ENCODE results near the gene USP12.
"Not testable (repeated sequence)": the region's sequence is repeated elsewhere in the genome, so short reads cannot be mapped to it uniquely, and the experiment has no call there.

USP12 gene

DNA sequence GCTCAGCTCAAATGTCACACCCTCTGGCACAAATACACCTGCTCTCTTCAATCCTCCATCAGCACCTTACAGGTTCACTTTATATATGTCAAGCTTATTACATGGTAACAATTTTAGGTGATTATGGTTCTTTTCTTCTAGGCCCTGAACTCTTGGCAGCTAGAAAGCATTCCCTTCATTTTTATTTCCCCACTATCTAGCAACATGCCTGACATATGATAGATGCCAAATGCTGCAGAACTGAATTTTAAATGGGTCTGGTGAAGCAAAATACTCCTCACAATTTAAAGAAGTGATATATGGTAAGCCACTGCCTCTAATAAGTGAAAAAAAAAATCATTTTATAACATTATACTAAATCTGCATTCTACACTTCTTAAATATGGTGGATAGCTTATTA lies 95.2 kb downstream of the USP12 start:
- DNase-seq (ENCODE audit: low spot score) = no peak

DNA sequence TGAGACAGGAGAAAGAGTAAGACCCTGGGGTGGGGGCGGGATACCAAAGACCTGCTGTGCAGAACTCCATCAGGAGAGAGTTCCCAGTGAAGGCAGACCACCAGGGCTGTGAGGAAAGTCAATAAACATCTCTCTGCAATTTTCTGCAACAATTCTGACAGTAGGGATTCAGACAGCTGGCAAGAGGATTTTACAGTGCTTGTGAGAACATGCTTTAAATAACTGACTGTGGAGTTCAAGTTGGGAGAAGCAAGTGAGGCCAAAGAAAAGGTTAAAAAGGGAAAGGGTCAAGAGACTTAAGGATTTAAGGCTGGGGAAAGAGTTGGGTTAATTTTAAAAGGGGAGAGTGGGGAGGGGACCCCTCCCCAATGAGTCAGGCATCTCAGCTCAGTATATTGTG lies 98.4 kb downstream of the USP12 start:
- DNase-seq (ENCODE audit: low spot score) = no peak

DNA sequence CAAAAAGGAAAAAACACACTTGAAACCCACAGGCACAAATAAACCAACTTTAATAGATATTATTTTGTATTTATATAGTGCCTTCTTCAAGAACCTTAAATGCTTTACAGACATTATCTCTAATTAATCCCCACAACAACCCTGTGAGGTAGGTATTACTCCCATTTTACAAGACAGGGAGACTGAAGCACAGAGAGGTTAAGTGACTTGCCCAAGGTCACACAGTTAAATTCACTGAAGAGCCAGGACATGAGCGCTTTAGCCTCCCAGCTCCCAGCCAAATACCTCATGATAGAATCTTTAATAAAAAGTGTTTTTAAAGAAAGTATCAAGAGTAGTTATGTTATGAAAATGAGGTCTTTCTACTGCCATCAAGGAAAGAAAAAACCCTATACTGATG lies 105.5 kb downstream of the USP12 start:
- not testable (repeated sequence) for DNase-seq (ENCODE audit: low spot score)

DNA sequence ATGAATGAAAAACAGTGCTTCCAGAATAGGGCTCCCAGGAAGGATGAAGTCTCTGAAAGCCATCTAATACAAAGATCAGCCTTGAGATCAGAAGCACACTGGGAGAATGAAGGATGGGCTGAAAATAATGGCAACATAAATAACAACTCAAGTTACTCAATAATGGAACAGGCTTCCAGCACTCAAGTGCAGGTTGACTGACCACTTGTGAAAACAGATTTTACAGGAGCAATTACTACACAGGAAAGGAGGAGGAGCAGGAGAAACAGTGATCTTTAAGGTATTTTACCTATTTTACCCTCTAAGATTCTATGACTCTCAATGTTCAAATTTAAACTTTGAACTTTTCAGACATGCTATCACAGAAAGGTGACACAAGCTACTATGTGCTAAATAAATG lies 106.0 kb downstream of the USP12 start:
- DNase-seq (ENCODE audit: low spot score) = no peak

DNA sequence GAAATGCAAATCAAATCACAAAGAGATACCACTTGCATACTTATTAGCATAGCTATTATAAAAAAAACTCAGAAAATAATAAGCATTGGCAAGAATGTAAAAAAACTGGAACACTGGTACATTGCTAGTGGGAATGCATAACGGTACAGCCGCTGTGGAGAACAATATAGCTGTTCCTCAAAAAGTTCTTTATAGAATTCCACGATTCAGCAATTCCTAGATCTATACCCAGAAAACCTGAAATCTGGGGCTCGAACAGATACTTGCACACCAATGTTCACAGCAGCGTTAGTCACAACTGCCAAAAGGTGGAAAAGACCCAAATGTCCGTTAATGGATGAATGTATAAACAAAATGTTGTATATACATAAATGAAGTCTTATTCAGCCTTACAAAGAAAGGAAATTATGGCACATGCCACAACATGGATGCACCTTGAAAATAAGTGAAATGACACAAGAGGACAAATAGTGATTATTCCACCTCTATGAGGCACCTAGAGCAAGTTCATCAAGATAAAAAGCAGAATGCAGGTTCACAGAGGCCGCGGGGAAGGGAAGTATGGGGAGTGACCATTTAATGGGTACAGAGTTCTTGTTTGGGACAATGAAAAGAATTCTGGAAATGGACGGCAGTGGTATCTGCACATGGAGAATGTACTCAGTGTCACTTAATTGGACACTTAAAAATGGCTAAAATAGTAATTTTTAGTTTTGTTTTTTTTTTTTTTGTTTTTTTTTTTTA lies 107.2 kb downstream of the USP12 start:
- no peak for DNase-seq (ENCODE audit: low spot score)

DNA sequence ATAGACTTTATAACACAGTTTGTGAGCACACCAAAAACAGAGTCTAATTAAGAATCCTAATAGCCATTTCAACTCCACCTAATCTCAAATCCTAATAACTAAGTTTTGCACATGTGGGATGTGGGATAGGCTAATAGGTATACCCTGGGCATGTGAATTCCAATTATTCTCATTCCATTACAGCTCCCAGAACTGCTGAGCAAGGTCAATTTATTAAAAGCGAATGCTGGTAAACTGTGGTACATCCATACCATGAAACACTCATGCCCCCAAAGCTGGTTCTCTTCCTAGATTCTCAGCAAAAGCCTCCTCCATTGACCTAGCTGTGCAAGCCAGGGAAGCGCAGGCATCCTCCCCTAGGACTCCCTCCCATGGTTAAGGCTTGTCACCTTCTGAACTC lies 113.8 kb downstream of the USP12 start:
- DNase-seq (ENCODE audit: low spot score) = no peak

GRCh38 chr13:27055526-27055925 lies 116.1 kb downstream of the USP12 start:
- no peak for DNase-seq (ENCODE audit: low spot score)

GRCh38 chr13:27054760-27055159 lies 116.9 kb downstream of the USP12 start:
- no peak for DNase-seq (ENCODE audit: low spot score)

DNA sequence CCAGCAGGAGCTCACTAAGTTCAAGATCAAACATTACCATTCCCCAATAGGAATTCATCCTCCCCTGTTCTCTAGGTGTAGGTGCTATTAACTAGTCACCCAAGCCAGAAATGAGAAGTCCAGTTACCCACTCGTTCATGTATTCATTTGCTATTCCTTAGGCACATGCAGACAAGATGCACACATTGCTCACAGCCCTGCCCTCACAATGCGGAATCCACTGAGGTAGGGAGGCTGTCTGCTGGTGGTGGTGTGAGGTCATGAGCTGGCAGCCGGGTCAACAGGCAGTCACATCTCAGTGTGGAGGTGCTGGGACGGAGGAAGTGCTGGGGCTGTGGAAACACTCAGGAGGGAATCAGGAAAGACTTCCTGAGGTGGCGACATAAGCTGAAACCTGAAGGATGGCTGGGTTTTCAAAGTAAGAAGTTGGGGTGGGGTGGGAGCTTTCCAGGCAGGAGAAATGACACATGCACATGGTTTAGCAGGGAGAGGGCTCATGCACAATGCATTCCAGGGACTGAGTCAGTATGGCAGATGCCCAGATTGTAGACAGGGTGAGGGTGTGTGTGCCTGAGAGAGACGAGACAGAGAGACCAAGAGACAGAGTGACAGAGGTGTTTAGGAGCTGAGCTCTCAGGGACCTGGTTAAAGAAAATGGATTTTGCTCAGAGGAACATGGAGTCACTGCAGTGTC lies 117.6 kb downstream of the USP12 start:
- no peak for DNase-seq (ENCODE audit: low spot score)

- DNase-seq (ENCODE audit: low spot score) = no peak
Observed at GRCh38 chr13:27053210-27053884, 118.3 kb downstream of the USP12 start.

DNA sequence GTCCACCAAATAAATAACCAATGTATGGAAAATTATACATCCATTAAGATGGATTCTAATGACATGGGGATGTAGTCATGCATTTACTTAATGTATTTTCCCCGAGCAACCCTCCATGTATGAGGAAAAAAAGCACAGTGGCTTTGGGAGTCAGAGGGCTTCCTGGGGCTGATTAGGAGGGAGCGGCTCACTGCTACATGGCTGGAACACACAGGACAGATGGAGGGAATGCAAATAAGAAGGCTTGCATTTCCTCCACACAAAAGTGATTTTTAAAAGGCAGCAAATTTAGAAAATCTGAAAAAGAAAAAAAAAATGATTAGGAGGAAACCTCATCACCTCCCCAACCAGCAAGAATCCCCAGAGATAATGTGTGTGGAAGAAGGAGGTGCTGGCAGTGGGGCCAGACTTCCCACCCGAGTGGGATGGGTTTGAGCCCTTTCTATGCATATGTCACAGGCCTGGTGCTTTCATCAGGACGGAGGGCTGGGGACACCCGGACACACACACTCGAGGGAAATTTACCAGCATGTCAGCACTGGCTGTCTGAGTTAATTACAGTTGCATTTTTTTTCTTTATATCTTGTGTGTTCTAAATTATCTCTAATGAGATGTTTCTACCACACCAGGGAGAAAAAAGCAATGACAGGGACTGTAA lies 118.9 kb downstream of the USP12 start:
- DNase-seq (ENCODE audit: low spot score) = no peak

- no peak for DNase-seq (ENCODE audit: low spot score)
Observed at GRCh38 chr13:27047081-27047480, 124.5 kb downstream of the USP12 start.

- no peak for DNase-seq (ENCODE audit: low spot score)
Observed at GRCh38 chr13:27044837-27045570, 126.6 kb downstream of the USP12 start.

GRCh38 chr13:27043013-27043412 lies 128.6 kb downstream of the USP12 start:
- DNase-seq (ENCODE audit: low spot score) = peak; percentile 67

DNA sequence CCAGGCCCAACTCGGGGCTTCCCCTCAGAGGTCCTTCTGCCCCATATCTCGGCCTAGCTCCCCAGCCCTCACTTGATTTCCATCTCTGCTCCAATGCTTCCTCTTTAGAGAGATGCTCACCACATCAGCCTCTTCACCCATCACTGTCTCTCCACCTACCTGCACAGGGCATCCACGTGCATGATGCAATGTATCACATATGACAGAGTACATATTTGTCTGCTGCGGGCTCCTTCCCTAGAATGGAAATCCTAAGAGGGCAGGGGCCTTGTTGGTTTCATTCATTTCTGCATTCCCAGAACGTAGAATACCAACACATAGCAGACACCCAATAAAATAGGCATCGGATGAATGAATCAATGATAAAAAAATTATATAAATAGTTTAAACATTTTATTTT lies 130.3 kb downstream of the USP12 start:
- DNase-seq (ENCODE audit: low spot score) = no peak

GRCh38 chr13:27040826-27041108 lies 130.8 kb downstream of the USP12 start:
- DNase-seq (ENCODE audit: low spot score) = no peak

DNA sequence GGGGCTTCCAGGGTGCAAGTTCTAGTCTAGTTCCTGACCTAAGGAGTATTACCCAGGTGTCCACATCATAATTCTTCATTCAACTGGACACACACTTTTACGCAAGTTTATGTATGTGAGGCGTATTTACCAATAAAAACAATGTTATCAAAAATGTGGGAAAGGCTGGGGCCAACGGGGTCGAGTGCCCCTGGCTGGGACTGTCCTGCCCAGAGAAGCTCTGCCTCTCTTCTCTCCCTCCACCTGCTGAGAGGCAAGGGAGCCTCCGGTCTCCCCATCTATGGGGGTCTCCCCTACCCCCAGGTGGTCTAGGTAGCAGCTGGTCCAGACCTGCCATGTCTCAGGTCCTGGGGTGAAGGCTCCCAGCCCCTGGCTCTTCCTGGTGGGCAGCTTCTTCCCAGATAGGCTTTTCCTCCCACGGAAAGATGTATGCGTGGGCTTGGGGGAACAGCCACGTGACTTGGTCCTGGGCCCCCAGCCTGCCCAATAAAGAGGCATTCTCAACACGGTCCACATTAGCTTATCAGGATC lies 132.4 kb downstream of the USP12 start:
- no peak for DNase-seq (ENCODE audit: low spot score)

GRCh38 chr13:27038323-27038722 lies 133.3 kb downstream of the USP12 start:
- no peak for DNase-seq (ENCODE audit: low spot score)

- DNase-seq (ENCODE audit: low spot score) = no peak
Observed at GRCh38 chr13:27037571-27037970, 134.0 kb downstream of the USP12 start.

- no peak for DNase-seq (ENCODE audit: low spot score)
Observed at GRCh38 chr13:27037171-27037570, 134.4 kb downstream of the USP12 start.

DNA sequence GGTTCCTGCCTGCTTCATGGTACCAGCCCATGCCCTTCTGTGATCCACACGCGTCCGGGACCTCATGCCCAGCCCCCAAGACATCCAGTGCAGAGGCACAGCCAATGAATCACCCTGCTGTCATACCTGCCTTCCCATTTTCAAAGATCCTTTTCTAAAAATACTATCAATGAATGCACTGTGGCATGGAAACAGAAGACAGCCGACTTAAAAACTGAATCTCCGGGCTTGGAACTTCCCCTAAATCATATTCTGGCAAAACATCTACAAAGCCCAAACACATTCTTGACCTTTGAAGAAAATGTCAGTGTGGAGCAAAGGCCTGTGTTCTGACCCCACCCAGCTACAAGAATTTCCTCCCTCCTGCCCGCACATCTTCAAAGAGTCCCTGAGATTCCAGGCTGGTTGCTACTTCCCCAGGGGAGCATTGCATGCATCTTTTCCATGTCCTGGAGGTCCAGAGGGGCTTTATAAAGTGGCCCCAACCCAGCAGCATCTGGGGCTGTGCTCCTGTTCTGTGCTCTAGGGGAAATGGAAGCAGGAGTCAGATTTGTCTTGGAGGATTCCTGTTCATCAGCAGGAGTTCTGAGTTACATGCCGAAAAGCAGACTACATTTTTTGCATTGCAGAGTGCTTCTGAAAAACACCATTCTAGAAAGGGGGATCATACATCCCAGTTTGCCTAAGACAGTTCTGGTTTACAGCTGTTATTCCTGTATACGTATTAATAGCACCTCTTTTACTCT lies 135.2 kb downstream of the USP12 start:
- no peak for DNase-seq (ENCODE audit: low spot score)

Measured in iPS-NIHi11 (cell line).